ENCODE data around the gene TEKT3. TPM values are rescaled to one million over a fixed set of nuclear protein-coding genes. Genes with fewer than 3 reads are reported as not detected.
A peak's percentile ranks its signal among the peaks of the same experiment; 100 is the strongest.

The TEKT3 gene
- total and polyA plus RNA-seq, 9 of the 15 experiments (the other 6 are each of a cell fraction or from before 2014, with no cell fraction given), result not detected

- FAIRE-seq, result no peak
Measured at GRCh38 chr17:15256689-15257088, 84.7 kb downstream of the TEKT3 start.

More at GRCh38 chr17:15256689-15257088, 84.7 kb downstream of the TEKT3 start:
- Histone ChIP-seq H3K27me3 (ENCODE audit: control insufficient read depth in 2 of 2, insufficient read depth in 2 of 2, low read length in 2 of 2) (no peaks in the 10 kb centered on the region), H3K9me1 (ENCODE audit: control insufficient read depth, insufficient read depth, low read length) (no peaks in the 10 kb centered on the region), H4K20me1 (replicated peaks; ENCODE audit: control insufficient read depth, insufficient read depth, low read length) (no peaks in the 10 kb centered on the region), H3K9me3 (replicated peaks; ENCODE audit: control insufficient read depth, insufficient read depth, low read depth, low read length) (no peaks in the 10 kb centered on the region), H3K9ac (ENCODE audit: insufficient read depth in 1 of 2, low read depth in 2 of 2, low read length in 2 of 2) (peak overlapping the region; percentile 7 to 23; a peak in 1 of 4 replicates), H2AFZ (ENCODE audit: low read depth, low read length) (peak overlapping the region; percentile 81), H3K4me3 (no peak overlapping the region), H3K4me1 (replicated peaks in 1 of 2; ENCODE audit: control insufficient read depth in 2 of 2, insufficient read depth in 2 of 2, low read length in 2 of 2) (peaks cover 19 to 22% of the 10 kb centered on the region in 2 experiments), H3K4me2 (ENCODE audit: insufficient read depth, low read length) (peak overlapping the region; percentile 69; the same call in 1 of the 2 replicates), H3K27ac (ENCODE audit: extremely low read depth, low read depth, low read length) (peak overlapping the region; percentile 1; the same call in 1 of the 3 replicates), H3K36me3 (ENCODE audit: control insufficient read depth, insufficient read depth, low read length) (peaks cover 36% of the 10 kb centered on the region; the same call in 2 of the 3 replicates), H3K79me2 (ENCODE audit: control insufficient read depth, insufficient read depth, low read length) (peaks cover 4% of the 10 kb centered on the region; the same call in 2 of the 3 replicates)
- intact Hi-C loops (cut with micrococcal nuclease) (no loop called here), in situ Hi-C loops (cut with MboI) (loop anchor here (5.0 to 25.0 kb wide), 2 partner anchors 246 to 706 kb away; no protein-coding TSS in a partner anchor)
- TF ChIP-seq SMAD4 (CRISPR knock-in tag; conservative IDR thresholded peaks at IDR 0.05), result no peak
- TF ChIP-seq BCL6 (CRISPR knock-in tag; IDR thresholded peaks at IDR 0.05), result no peak
- TF ChIP-seq RB1 (IDR thresholded peaks at IDR 0.05; ENCODE audit: low read depth), result no peak
- TF ChIP-seq ZKSCAN8 (CRISPR knock-in tag; IDR thresholded peaks at IDR 0.05), result no peak
- no peak for TF ChIP-seq KLF16 (IDR thresholded peaks at IDR 0.05)
- peak; percentile 62; the same call in 1 of the 2 replicates for TF ChIP-seq MBD1 (CRISPR knock-in tag; IDR thresholded peaks at IDR 0.05)
- 0 out of 2 replicates have a peak, but pooled peaks have one; percentile 4 for TF ChIP-seq L3MBTL2 (IDR thresholded peaks at IDR 0.05)
- TF ChIP-seq BRD9 (IDR thresholded peaks at IDR 0.05; ENCODE audit: low read depth, partially characterized antibody), result no peak
- ATAC-seq, result no peak
- no TSS peak for BruUV-seq (replicated peaks)
- 18% methylated on average over 7 of the region's 7 CpGs for WGBS (ENCODE audit: insufficient coverage, low coverage, missing lambda C conversion rate)
- no peak for DNase-seq (ENCODE audit: extremely low read depth in 1 of 4, low spot score in 3 of 4)
- ChIA-PET POLR2A (no interaction called here), CTCF (ENCODE audit: low intra/inter-chr PET ratio) (interaction anchor here (0.7 to 2.8 kb wide), 2 partner anchors 246 to 270 kb away, joined by 3 to 12 read pairs; no protein-coding TSS in a partner anchor)

All from K562 (cell line).